Midbrain (tissue), 1 donor: ENCODE data around the gene GMDS.

Experiments
- DNase-seq: peaks from one replicate; lab custom pipeline; 2025; lab: John Stamatoyannopoulos, UW

GMDS gene

GRCh38 chr6:1624058-1624850 is 621.2 kb downstream of the GMDS start:
- no peak for DNase-seq

- DNase-seq: no peak
These were observed 621.7 kb downstream of the GMDS start for GRCh38 chr6:1623769-1624057.

DNA sequence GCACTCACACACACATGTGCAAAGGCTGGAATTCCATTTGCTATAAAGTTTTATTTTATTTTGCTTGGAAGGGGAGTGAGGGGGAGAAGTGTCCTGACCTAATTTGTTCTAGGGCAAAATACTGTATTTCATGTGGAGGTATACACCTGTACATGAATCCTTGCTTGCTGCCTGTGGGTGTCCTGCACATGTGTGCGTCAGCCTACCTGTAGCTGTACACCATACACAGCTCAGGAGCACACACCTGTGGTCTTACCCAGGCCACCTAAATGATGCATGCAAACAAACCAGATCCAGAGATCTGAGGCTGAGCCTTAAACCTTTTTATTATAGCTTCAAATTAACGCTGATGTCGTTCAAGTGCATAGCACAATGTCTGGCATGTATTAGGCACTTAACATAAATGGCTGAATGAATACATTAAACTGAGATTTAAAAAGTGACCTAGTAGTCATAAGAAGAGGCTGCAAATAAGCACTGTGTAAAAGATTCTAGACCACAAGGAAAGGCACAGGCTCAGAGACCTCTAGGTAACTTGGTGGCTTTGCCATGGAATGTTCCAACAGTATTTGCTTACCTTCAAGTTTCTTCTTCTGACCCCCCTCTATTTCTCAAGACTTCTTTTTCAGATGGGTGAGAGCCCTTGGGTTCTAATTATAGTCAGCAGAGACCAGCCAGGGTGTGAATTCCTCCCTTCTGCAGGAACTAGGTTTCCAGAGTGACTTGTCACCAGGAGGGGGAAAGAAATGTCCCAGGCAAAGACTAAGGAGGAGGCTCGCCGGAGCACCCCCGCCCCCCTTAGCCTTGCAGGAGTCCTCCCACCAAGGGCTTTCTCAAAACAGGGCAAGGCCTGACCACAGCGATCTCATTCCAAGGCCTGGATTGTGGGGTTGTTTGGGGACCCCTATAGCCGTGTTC is 622.3 kb downstream of the GMDS start:
- no peak for DNase-seq

DNA sequence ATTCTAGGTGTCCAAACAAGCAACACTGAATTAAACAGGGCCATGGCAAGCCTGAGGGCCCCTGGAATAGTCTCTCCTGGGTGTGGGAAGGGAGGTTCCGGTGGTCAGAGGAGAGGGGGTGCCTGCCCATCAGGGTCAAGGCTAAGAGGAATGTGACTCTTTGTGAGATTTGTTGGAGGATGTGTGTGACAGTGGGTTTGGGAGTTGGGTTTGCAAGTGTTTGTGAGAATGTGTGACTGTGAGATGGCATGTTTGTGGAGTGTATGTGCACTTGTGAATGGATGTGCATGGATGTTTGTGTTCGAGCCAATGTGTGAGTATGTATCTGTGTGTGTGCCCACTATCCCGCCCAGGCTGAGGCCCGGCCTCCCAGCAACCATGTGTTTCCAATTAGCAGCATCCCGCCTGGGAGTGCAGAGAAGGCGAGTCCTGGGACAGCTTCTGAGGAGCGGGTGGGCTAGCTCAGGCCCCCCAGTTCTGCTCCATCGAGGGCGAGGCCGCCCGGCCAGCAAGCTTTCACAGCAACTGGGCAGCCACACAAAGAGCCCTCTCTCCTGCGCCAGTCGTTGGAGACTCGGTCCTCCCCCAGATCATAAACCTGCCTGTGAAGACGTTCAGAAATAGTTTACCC is 623.1 kb downstream of the GMDS start:
- no peak for DNase-seq

GRCh38 chr6:1621070-1621701 is 624.2 kb downstream of the GMDS start:
- no peak for DNase-seq

GRCh38 chr6:1620504-1621069 is 624.8 kb downstream of the GMDS start:
- DNase-seq: no peak

DNA sequence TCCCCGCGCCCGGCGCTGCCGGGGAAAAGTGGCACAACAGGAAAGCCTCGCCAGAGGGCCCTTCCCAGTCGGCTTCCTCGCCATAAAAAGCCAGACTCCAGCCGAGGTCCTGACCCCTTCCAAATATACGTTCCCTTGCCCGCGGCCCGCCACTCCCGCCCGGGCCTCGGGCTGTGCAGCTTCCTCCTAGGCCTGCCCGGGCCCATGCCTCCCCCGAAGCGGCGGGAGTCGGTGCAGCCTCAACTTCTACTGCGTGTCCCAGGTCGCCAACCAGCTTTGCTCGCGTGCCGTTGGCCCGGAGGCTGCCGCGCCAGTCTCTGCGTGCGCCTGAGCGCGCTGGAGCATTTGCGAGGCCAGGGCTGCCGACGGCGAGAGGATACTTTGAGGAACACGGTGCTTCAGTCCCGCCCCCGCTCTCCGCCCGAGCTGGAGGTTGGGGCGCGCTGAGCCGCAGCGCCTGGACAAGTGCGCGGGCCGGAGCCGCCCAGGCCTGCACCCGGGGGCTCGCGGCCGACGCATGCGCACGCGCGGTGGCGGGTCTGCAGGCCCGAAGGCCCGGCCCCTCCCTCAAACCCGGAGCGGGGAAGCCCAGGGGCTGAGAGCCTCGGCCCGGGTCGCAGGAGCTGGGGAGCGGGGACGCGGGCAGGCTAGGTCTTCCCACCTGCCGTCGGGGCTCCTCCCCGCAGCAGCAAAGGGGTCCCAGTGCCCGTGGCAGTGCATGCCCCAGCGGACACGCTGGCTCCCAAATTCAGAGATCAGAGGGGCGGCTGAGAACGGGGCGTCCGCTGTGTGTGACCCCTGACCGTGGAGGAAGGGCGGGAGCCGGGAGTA is 625.5 kb downstream of the GMDS start:
- no peak for DNase-seq

- no peak for DNase-seq
These were observed 626.2 kb downstream of the GMDS start for GRCh38 chr6:1619098-1619672.

- no peak for DNase-seq
These were observed 626.9 kb downstream of the GMDS start for GRCh38 chr6:1618311-1619097.

DNA sequence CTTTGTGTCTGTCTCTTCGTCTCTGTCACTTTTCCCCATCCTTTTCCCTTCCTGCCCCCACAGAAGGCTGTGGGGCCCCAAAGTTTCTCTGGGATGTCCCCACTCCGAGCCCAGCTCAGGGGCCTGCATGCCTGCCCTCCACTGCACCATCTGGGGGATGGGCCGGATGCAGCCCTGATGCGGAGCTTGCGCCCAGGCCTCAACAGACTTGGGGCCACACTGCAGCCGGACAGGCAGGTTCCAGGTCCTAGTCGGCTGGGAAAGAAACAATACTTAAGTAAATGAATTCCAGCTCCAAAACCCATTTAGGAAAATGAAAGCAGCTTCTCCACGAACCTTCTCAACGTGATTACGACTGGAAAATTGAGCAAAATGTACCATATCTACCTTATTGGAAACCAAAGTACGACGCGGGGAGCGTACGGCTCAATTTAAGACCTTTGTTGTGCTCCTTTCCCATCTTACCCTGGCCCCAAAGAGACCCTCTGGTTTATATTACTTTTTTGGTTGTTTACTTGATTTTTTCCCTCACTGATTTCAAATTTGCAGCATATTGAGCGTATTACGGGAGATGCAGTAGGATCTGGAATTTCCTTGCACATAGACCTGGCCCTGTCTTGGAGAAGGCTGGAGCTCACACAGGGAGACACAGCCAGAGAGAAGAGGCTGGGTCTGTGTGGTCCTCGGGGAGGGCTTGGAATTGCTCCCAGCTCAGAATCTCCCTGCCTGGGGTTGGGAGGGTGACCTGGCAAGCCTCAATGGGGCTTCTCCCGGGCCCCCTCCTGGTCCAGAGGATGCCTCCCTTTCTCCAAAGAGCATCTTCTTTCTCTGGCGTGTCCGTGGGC is 627.7 kb downstream of the GMDS start:
- no peak for DNase-seq

DNA sequence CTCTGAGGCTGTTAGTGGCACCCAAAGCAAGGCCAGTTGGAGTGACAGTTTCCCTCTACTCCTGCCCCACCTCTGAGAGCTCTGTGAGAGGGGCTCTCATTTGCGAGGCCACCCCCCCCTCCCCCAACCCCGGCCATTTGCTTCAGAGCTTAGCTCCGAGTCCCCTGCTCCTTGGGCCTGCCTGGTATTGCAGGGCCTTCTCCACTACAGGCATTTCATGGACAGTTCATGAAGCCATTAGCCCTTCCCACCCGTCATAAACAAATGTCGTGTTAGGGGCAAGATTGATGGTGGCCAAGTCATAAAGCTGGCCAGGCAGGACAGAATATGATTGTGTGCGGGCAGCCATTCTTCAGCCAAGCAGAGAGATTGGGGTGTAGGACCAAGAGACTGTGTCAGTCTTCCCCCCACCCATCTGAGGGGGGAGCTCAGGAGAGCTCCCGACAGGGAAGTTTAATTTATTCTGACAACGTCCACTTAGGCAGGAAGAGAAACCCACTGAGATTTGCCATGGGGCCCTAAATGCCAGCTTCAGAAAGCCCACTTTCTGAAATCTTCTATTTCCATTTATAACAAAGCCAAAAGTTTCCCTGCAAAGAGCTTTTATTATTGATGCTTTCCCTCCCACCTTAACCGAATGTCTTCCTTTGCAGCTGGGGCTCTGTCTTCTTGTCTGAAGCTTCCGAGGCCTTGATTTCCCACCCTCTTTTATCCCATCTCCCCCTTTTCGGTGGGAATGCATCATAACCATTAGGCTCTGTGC is 628.5 kb downstream of the GMDS start:
- DNase-seq: no peak

GRCh38 chr6:1615853-1616420 is 629.5 kb downstream of the GMDS start:
- DNase-seq: no peak

DNA sequence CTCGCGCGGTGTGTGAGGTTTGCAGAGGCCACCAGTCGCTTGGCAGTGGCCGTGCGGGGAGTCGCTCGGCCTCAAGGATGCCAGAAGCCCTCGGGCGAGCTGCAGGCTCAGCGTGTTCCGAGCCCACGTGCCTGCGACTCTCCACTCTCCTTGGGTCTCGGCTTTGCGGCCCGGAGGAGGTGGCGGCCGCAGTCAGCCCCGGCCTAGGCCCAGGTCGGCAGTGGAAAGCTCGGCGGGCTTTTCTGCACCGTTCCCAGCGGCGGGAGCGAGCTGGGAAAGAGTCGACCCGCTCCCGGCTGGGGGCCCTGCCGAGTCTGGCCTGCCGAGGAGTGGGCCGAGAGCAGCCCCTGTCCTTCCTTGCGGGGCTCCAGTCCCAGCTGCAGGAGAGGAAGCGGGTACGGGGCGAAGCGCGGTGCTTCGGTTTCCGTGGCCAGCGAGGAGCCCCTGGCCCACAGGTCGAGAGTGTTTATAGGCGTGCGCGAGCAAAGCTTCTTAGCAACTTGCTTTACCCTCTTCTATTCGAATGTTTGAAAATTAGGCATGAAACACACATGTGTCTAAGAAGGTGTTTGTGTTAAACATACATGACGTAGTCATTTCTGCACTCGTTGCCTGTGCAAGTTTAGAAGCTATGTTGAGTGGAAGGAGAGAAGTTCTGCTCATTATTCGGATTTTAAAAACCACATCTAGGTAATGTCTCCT is 630.1 kb downstream of the GMDS start:
- DNase-seq: no peak

- no peak for DNase-seq
These were observed 630.8 kb downstream of the GMDS start for GRCh38 chr6:1614448-1615150.

- DNase-seq: no peak
These were observed 631.5 kb downstream of the GMDS start for GRCh38 chr6:1613688-1614447.

- DNase-seq: no peak
These were observed 632.1 kb downstream of the GMDS start for GRCh38 chr6:1613346-1613687.
